PC-9 (cell line): ENCODE measurements around the gene HHIPL1. TPM values are rescaled to one million over a fixed set of nuclear protein-coding genes. Genes with fewer than 3 reads are reported as not detected.

Experiments
- BruUV-seq: library from RNA; stranded (reverse); fragments of 400-500 nt; replicated peaks from 2 replicates; lab custom pipeline; 2021; lab: Mats Ljungman, UMichigan
- CTCF ChIA-PET: fragments of 300-600 bp; sonication (Branson Sonifier 250); formaldehyde crosslinking; loops from one replicate; lab custom pipeline; 2022; ENCODE audit warnings: antibody characterized with exemption; lab: Charles Lee
- POLR2A ChIA-PET: fragments of 300-600 bp; sonication (Branson Sonifier 250); formaldehyde crosslinking; loops from one replicate; lab custom pipeline; 2022; ENCODE audit warnings: antibody characterized with exemption; ENCODE audit not compliant: unreplicated experiment; lab: Charles Lee
- DNase-seq, 2 experiments: peaks; one replicate each; pipeline versions ENCODE4 v3.0.0 to v3.0.0-alpha.2; 2015 to 2022; ENCODE audit warnings: mixed read lengths in 1 of 2
- H2AFZ ChIP-seq: fragments of 200-600 bp; sonication (generic); 2 replicates; pipeline ENCODE4 v1.8.1; 2017; ENCODE audit warnings: antibody characterized with exemption
- H3F3A ChIP-seq: fragments of 200-600 bp; sonication (generic); 2 replicates; pipeline ENCODE4 v1.8.1; 2017; ENCODE audit warnings: antibody characterized with exemption, mild to moderate bottlenecking, low read depth; ENCODE audit not compliant: insufficient read depth
- H3K27ac ChIP-seq: fragments of 200-600 bp; sonication (generic); 2 replicates; pipeline ENCODE4 v1.6.1; 2016; ENCODE audit warnings: mixed run types
- H3K27me3 ChIP-seq: fragments of 200-600 bp; sonication (generic); 2 replicates; pipeline ENCODE4 v1.6.1; 2016; ENCODE audit warnings: low read depth, mixed run types; ENCODE audit not compliant: insufficient read depth
- H3K36me3 ChIP-seq: fragments of 200-600 bp; sonication (generic); 2 replicates; pipeline ENCODE4 v1.6.1; 2016; ENCODE audit warnings: low read depth, mixed run types
- H3K4me1 ChIP-seq: fragments of 200-600 bp; sonication (generic); replicated peaks from 2 replicates; pipeline ENCODE4 v1.6.1; 2016; ENCODE audit warnings: mixed run types; ENCODE audit not compliant: insufficient read depth
- H3K4me2 ChIP-seq: fragments of 200-600 bp; sonication (generic); 2 replicates; pipeline ENCODE4 v1.6.1; 2017; ENCODE audit warnings: mixed run types
- H3K4me3 ChIP-seq: fragments of 200-600 bp; sonication (generic); 2 replicates; pipeline ENCODE4 v1.6.1; 2016; ENCODE audit warnings: mixed run types
- H3K79me2 ChIP-seq: fragments of 200-600 bp; sonication (generic); 2 replicates; pipeline ENCODE4 v1.6.1; 2017; ENCODE audit warnings: low read depth, mixed run types
- H3K9me2 ChIP-seq: fragments of 200-600 bp; sonication (generic); 2 replicates; pipeline ENCODE4 v1.8.1; 2017; ENCODE audit warnings: mild to moderate bottlenecking; ENCODE audit not compliant: insufficient read depth
- H3K9me3 ChIP-seq: fragments of 200-600 bp; sonication (generic); 2 replicates; pipeline ENCODE4 v1.8.1; 2016; ENCODE audit warnings: low read depth; ENCODE audit not compliant: insufficient read depth
- H4K20me1 ChIP-seq: fragments of 200-600 bp; sonication (generic); 2 replicates; pipeline ENCODE4 v1.8.1; 2017; ENCODE audit not compliant: insufficient read depth
- EZH2 ChIP-seq: fragments of 200-600 bp; sonication (generic); IDR thresholded peaks from 2 replicates; pipeline ENCODE4 v1.8.0; 2017; ENCODE audit warnings: antibody characterized with exemption, low read depth
- intact Hi-C: fragments of 100-400 bp; cut with micrococcal nuclease; formaldehyde crosslinking; loops from one replicate; pipeline ENCODE4 v1.10.0; 2022; ENCODE audit not compliant: unreplicated experiment
- total RNA-seq: library from RNA; stranded (reverse); gene quantifications from 2 replicates; pipeline ENCODE4 v1.2.3, GENCODE V29; 2021
- TF ChIP-seq, protein P1 (sequence below): fragments of 200-600 bp; sonication (generic); conservative IDR thresholded peaks from 2 replicates; pipeline ENCODE4 v1.6.1; 2017; ENCODE audit warnings: mixed run types, antibody characterized with exemption, mild to moderate bottlenecking, moderate library complexity

HHIPL1 gene
- total RNA-seq, 1 experiment from 2014 or later = 0.28 TPM

DNA sequence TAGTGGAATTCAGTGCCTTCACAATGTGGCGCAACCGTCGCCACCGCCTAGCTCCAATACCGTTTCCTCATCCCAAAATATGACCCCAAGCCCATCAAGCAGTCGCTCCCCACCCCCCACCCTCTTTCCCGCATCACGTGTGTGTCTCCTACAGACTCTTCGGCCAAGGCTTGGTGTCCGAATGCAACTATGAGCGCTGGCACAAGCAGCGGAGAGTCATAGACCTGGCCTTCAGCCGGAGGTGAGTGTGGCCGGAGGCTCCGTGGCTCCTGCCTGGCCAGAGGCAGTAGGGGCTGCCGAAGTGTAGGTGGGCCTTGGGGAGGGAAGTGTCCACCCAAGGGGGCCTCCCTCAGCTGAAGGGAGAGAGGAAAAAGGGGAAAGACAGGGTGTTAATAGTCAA is 54.9 kb downstream of the HHIPL1 start:
- DNase-seq = no peak
- H3F3A ChIP-seq = no peaks in the 10 kb centered on the region
- H3K4me3 ChIP-seq = no peak overlapping the region
- no peaks in the 10 kb centered on the region for H3K36me3 ChIP-seq
- intact Hi-C loops = no loop called here
- H3K79me2 ChIP-seq = no peaks in the 10 kb centered on the region
- no TSS peak for BruUV-seq
- ChIA-PET CTCF (no interaction called here), POLR2A (no interaction called here)
- no peak overlapping the region for H2AFZ ChIP-seq
- H3K27ac ChIP-seq = no peak overlapping the region
- no peaks in the 10 kb centered on the region for H3K27me3 ChIP-seq
- no peak for TF ChIP-seq EZH2
- TF ChIP-seq, protein P1, sequence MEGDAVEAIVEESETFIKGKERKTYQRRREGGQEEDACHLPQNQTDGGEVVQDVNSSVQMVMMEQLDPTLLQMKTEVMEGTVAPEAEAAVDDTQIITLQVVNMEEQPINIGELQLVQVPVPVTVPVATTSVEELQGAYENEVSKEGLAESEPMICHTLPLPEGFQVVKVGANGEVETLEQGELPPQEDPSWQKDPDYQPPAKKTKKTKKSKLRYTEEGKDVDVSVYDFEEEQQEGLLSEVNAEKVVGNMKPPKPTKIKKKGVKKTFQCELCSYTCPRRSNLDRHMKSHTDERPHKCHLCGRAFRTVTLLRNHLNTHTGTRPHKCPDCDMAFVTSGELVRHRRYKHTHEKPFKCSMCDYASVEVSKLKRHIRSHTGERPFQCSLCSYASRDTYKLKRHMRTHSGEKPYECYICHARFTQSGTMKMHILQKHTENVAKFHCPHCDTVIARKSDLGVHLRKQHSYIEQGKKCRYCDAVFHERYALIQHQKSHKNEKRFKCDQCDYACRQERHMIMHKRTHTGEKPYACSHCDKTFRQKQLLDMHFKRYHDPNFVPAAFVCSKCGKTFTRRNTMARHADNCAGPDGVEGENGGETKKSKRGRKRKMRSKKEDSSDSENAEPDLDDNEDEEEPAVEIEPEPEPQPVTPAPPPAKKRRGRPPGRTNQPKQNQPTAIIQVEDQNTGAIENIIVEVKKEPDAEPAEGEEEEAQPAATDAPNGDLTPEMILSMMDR = no peak
- H3K9me2 ChIP-seq = no peaks in the 10 kb centered on the region
- no peaks in the 10 kb centered on the region for H3K4me1 ChIP-seq
- no peak overlapping the region for H3K4me2 ChIP-seq
- H4K20me1 ChIP-seq = no peaks in the 10 kb centered on the region
- no peaks in the 10 kb centered on the region for H3K9me3 ChIP-seq

DNA sequence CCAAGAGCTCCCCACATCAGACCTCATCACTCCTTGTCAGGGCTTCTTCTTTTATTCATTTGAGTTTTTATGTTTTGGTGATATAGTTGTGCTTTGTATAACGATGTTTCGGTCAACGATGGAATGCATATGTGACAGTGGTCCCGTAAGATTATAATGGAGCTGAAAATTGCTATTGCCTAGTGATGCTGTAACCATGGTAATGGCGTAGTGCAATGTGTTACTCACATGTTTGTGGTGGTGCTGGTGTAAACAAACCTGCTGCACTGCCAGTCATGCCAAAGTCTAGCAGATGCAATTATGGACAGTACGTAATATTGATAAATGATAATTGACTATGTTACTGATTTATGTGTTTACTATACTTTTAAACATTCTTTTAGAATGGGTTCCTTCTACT is 55.5 kb downstream of the HHIPL1 start:
- H3K27me3 ChIP-seq = no peaks in the 10 kb centered on the region
- H4K20me1 ChIP-seq = no peaks in the 10 kb centered on the region
- no peaks in the 10 kb centered on the region for H3K36me3 ChIP-seq
- no peaks in the 10 kb centered on the region for H3K9me2 ChIP-seq
- H2AFZ ChIP-seq = no peak overlapping the region
- H3K27ac ChIP-seq = no peak overlapping the region
- no peak for DNase-seq
- BruUV-seq = no TSS peak
- CTCF ChIA-PET = no interaction called here
- H3K4me3 ChIP-seq = no peak overlapping the region
- no peaks in the 10 kb centered on the region for H3K4me1 ChIP-seq
- no peaks in the 10 kb centered on the region for H3F3A ChIP-seq
- H3K4me2 ChIP-seq = no peak overlapping the region
- POLR2A ChIA-PET = no interaction called here
- intact Hi-C loops = no loop called here
- no peaks in the 10 kb centered on the region for H3K79me2 ChIP-seq
- H3K9me3 ChIP-seq = no peaks in the 10 kb centered on the region
- TF ChIP-seq, protein P1 = no peak
- TF ChIP-seq EZH2 = no peak

DNA sequence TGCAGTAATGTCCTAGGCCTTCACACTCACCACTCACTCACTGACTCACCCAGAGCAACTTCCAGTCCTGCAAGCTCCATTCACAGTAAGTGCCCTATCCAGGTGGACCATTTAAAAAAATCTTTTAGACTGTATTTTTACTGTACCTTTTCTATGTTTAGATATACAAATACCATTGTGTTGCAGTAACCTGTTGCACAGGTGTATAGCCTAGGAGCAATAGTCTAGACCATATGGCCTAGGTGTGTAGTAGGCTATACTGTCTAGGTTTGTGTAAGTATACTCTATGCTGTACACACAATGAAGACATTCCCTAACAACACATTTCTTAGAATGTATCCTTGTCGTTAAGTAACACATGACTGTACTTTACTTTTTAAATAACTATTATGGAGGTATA is 56.3 kb downstream of the HHIPL1 start:
- BruUV-seq = no TSS peak
- H3K27me3 ChIP-seq = no peaks in the 10 kb centered on the region; the same call in 1 of the 2 replicates
- H3F3A ChIP-seq = no peaks in the 10 kb centered on the region
- H3K4me1 ChIP-seq = no peaks in the 10 kb centered on the region
- intact Hi-C loops = no loop called here
- ChIA-PET POLR2A (no interaction called here), CTCF (no interaction called here)
- no peaks in the 10 kb centered on the region for H3K9me3 ChIP-seq
- no peaks in the 10 kb centered on the region for H3K9me2 ChIP-seq
- H3K36me3 ChIP-seq = no peaks in the 10 kb centered on the region
- no peak overlapping the region for H3K27ac ChIP-seq
- no peak for DNase-seq
- no peak overlapping the region for H2AFZ ChIP-seq
- no peak overlapping the region for H3K4me3 ChIP-seq
- TF ChIP-seq, protein P1 = no peak
- no peak for TF ChIP-seq EZH2
- H3K79me2 ChIP-seq = no peaks in the 10 kb centered on the region
- no peaks in the 10 kb centered on the region for H4K20me1 ChIP-seq
- no peak overlapping the region for H3K4me2 ChIP-seq
